Calu3 (cell line): Measurements from ENCODE around the gene TUFM. TPM values are rescaled to one million over a fixed set of nuclear protein-coding genes. Genes with fewer than 3 reads are reported as not detected.
"Not testable (repeated sequence)": the region's sequence is repeated elsewhere in the genome, so short reads cannot be mapped to it uniquely, and the experiment has no call there.

Experiments
- BruUV-seq: library from RNA; stranded (reverse); fragments of 400-500 nt; replicated peaks from 2 replicates; lab custom pipeline; 2021; lab: Mats Ljungman, UMichigan
- CTCF ChIA-PET: fragments of 300-600 bp; sonication (Branson Sonifier 250); formaldehyde crosslinking; loops from one replicate; lab custom pipeline; 2022; ENCODE audit warnings: antibody characterized with exemption; lab: Charles Lee
- DNase-seq: peaks from one replicate; pipeline ENCODE4 v3.0.0; 2022
- H3K27ac Mint-ChIP-seq: one replicate; pipeline ENCODE4 v1.8.0; 2022; ENCODE audit warnings: mixed read lengths; ENCODE audit not compliant: unreplicated experiment
- H3K27me3 Mint-ChIP-seq: one replicate; pipeline ENCODE4 v1.8.0; 2022; ENCODE audit warnings: mixed read lengths; ENCODE audit not compliant: unreplicated experiment
- H3K36me3 Mint-ChIP-seq: one replicate; pipeline ENCODE4 v1.8.0; 2022; ENCODE audit warnings: mild to moderate bottlenecking, moderate library complexity, mixed read lengths; ENCODE audit not compliant: insufficient read depth, unreplicated experiment
- H3K4me1 Mint-ChIP-seq: one replicate; pipeline ENCODE4 v1.8.0; 2022; ENCODE audit warnings: mild to moderate bottlenecking, low read depth, mixed read lengths; ENCODE audit not compliant: unreplicated experiment
- H3K4me3 Mint-ChIP-seq: one replicate; pipeline ENCODE4 v1.8.0; 2022; ENCODE audit warnings: mild to moderate bottlenecking, low read depth, moderate library complexity, mixed read lengths; ENCODE audit not compliant: unreplicated experiment
- H3K9me3 Mint-ChIP-seq: one replicate; pipeline ENCODE4 v1.8.0; 2022; ENCODE audit warnings: low read depth, mixed read lengths; ENCODE audit not compliant: unreplicated experiment
- CTCF ChIP-seq: fragments of 200-600 bp; IDR thresholded peaks from one replicate; pipeline ENCODE4 v1.8.0; 2022; ENCODE audit warnings: antibody characterized with exemption; ENCODE audit not compliant: unreplicated experiment
- intact Hi-C: fragments of 100-400 bp; cut with micrococcal nuclease; formaldehyde crosslinking; loops from one replicate; pipeline ENCODE4 v1.10.0; 2022; ENCODE audit not compliant: unreplicated experiment
- total RNA-seq: library from RNA; stranded (reverse); gene quantifications from 2 replicates; pipeline ENCODE4 v1.2.3, GENCODE V29; 2022

Gene TUFM
- total RNA-seq, 1 experiment from 2014 or later = 273 TPM

- intact Hi-C loops = no loop called here
- BruUV-seq = no TSS peak
- no peaks in the 10 kb centered on the region for H3K9me3 Mint-ChIP-seq
- no peaks in the 10 kb centered on the region for H3K27me3 Mint-ChIP-seq
- no peak overlapping the region for H3K4me3 Mint-ChIP-seq
- no peak overlapping the region for H3K27ac Mint-ChIP-seq
- CTCF ChIA-PET = no interaction called here
- H3K4me1 Mint-ChIP-seq = no peaks in the 10 kb centered on the region
- peaks cover 5% of the 10 kb centered on the region for H3K36me3 Mint-ChIP-seq
- TF ChIP-seq CTCF = no peak
- DNase-seq = no peak
These were observed 40.8 kb upstream of the TUFM start for GRCh38 chr16:28886945-28887344.

DNA sequence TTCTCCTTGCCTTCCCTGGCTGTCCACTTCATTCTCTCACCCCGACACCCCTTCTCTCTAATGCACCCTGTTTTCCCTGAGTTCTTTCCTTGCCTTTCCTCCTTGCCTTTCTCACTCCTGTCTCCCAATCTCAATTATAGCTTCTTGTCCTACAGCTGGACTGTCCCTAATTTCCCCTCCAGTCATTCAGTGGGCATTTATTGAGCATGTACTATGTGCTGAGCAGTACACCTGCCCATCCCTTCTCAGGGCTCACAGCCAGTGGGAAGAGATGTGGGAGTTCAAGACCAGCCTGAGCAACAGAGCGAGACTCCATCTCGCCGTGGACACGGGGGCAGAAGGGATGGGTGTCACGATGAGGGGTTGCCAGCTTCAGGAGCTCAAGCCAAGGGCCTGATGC, 37.9 kb upstream of the TUFM start:
- no peak overlapping the region for H3K4me3 Mint-ChIP-seq
- no peak for TF ChIP-seq CTCF
- no TSS peak for BruUV-seq

GRCh38 chr16:28883221-28883996, 37.3 kb upstream of the TUFM start:
- no TSS peak for BruUV-seq
- Mint-ChIP-seq H3K4me1 (peaks cover 11% of the 10 kb centered on the region), H3K27me3 (no peaks in the 10 kb centered on the region), H3K4me3 (no peak overlapping the region), H3K27ac (no peak overlapping the region), H3K36me3 (peaks cover 37% of the 10 kb centered on the region), H3K9me3 (no peaks in the 10 kb centered on the region)
- CTCF ChIA-PET = no interaction called here
- no peak for DNase-seq
- intact Hi-C loops = no loop called here
- no peak for TF ChIP-seq CTCF

More for the DNA sequence above, 37.9 kb upstream of the TUFM start:
- CTCF ChIA-PET = no interaction called here
- peaks cover 5% of the 10 kb centered on the region for H3K4me1 Mint-ChIP-seq
- no peak for DNase-seq
- intact Hi-C loops = no loop called here
- no peaks in the 10 kb centered on the region for H3K27me3 Mint-ChIP-seq
- no peaks in the 10 kb centered on the region for H3K9me3 Mint-ChIP-seq
- no peak overlapping the region for H3K27ac Mint-ChIP-seq
- H3K36me3 Mint-ChIP-seq = peaks cover 30% of the 10 kb centered on the region

GRCh38 chr16:28882551-28883160, 36.5 kb upstream of the TUFM start:
- Mint-ChIP-seq H3K4me3 (no peak overlapping the region), H3K36me3 (peaks cover 42% of the 10 kb centered on the region), H3K27ac (no peak overlapping the region), H3K4me1 (peaks cover 13% of the 10 kb centered on the region), H3K9me3 (no peaks in the 10 kb centered on the region), H3K27me3 (no peaks in the 10 kb centered on the region)
- CTCF ChIA-PET = no interaction called here
- no TSS peak for BruUV-seq
- no peak for DNase-seq
- intact Hi-C loops = no loop called here
- no peak for TF ChIP-seq CTCF

- H3K27me3 Mint-ChIP-seq, BruUV-seq, intact Hi-C loops, DNase-seq, H3K27ac Mint-ChIP-seq, H3K9me3 Mint-ChIP-seq: not testable (repeated sequence)
- CTCF ChIA-PET = interaction anchor here (0.7 kb wide), 1 partner anchor 47 kb away, joined by 3 read pairs; no protein-coding TSS in a partner anchor
- Mint-ChIP-seq H3K36me3 (peaks cover 50% of the 10 kb centered on the region), H3K4me3 (peak overlapping the region; percentile 88), H3K4me1 (peaks cover 13% of the 10 kb centered on the region)
These were observed 35.4 kb upstream of the TUFM start for GRCh38 chr16:28881565-28881964.
